K562 (cell line): ENCODE data around the gene SYVN1. TPM values are rescaled to one million over a fixed set of nuclear protein-coding genes. Genes with fewer than 3 reads are reported as not detected.

Experiments used
- ATF1 ChIP-seq, 2 experiments: fragments of 450-650 bp in 1 of 2; IDR thresholded peaks; 2 replicates each; pipeline ENCODE4 v1.6.1; 2016; ENCODE audit warnings: missing compliant biosample characterization in 1 of 2, missing genetic modification characterization in 1 of 2
- SIRT6 ChIP-seq: IDR thresholded peaks from one replicate; pipeline ENCODE4 v1.6.1; 2012; ENCODE audit warnings: low read depth, mild to moderate bottlenecking, control low read depth, inconsistent platforms, low read length, moderate library complexity
- ZMIZ1 ChIP-seq, 2 experiments: fragments of 150-350 bp in 1 of 2; IDR thresholded peaks; 2 replicates each; pipeline ENCODE4 v1.6.1; 2012 to 2016; ENCODE audit warnings: low read depth in 2 of 2, low read length in 2 of 2, mild to moderate bottlenecking in 1 of 2, moderate library complexity in 1 of 2
- ZNF592 ChIP-seq: fragments of 450-650 bp; IDR thresholded peaks from 2 replicates; pipeline ENCODE4 v1.6.1; 2017; ENCODE audit warnings: antibody characterized with exemption, mild to moderate bottlenecking
- polyA plus RNA-seq, 8 experiments: library from polyadenylated mRNA; depleted of rRNA in 4 of 8; stranded (reverse) in 5 of 8; unstranded in 3 of 8; fragments of >200 nt; fragmentation: Nextera tagmentation in 2 of 8; fragmentation: Illumina TruSeq in 1 of 8; extraction: Ambion mirVana in 2 of 8; extraction: Trizol in 1 of 8; gene quantifications; 2 replicates each; pipeline versions ENCODE4 v1.2.1 to v1.2.3, GENCODE V29; 2011 to 2014; ENCODE audit warnings: inconsistent platforms in 1 of 8, missing spikeins in 1 of 8
- total RNA-seq, 7 experiments: library from RNA; depleted of rRNA in 6 of 7; stranded (reverse); fragments of >200 nt in 6 of 7; fragmentation: Illumina TruSeq in 2 of 7; extraction: Trizol in 2 of 7; gene quantifications; 2 replicates each; pipeline versions ENCODE4 v1.2.1 to v1.2.3, GENCODE V29; 2011 to 2021; ENCODE audit warnings: low replicate concordance in 1 of 7
- TF ChIP-seq, protein P1 (sequence below), 2 experiments: fragments of 450-650 bp in 1 of 2; sonication (generic) in 1 of 2; formaldehyde crosslinking in 1 of 2; IDR thresholded peaks; 2 replicates each; pipeline versions ENCODE4 v1.7.1 to v1.9.0; 2016 to 2022; ENCODE audit warnings: inconsistent platforms in 1 of 2, mild to moderate bottlenecking in 1 of 2, missing genetic modification reagents in 1 of 2

The SYVN1 gene
- total and polyA plus RNA-seq, 9 of the 15 experiments (the other 6 are each of a cell fraction or from before 2014, with no cell fraction given): 0.41 to 47.4 (median 9.9) TPM

GRCh38 chr11:65169164-65169641, 34.9 kb upstream of the SYVN1 start (continued):
- TF ChIP-seq ZNF592 (peak; percentile 90), ATF1 (CRISPR knock-in tag; IDR thresholded peaks at IDR 0.05) (no peak), ATF1 (tag; IDR thresholded peaks at IDR 0.05) (peak; percentile 33), SIRT6 (no peak), ZMIZ1 (IDR thresholded peaks at IDR 0.05; ENCODE audit: low read depth in 2 of 2, low read length in 2 of 2) (no peak)
- TF ChIP-seq, protein P1, sequence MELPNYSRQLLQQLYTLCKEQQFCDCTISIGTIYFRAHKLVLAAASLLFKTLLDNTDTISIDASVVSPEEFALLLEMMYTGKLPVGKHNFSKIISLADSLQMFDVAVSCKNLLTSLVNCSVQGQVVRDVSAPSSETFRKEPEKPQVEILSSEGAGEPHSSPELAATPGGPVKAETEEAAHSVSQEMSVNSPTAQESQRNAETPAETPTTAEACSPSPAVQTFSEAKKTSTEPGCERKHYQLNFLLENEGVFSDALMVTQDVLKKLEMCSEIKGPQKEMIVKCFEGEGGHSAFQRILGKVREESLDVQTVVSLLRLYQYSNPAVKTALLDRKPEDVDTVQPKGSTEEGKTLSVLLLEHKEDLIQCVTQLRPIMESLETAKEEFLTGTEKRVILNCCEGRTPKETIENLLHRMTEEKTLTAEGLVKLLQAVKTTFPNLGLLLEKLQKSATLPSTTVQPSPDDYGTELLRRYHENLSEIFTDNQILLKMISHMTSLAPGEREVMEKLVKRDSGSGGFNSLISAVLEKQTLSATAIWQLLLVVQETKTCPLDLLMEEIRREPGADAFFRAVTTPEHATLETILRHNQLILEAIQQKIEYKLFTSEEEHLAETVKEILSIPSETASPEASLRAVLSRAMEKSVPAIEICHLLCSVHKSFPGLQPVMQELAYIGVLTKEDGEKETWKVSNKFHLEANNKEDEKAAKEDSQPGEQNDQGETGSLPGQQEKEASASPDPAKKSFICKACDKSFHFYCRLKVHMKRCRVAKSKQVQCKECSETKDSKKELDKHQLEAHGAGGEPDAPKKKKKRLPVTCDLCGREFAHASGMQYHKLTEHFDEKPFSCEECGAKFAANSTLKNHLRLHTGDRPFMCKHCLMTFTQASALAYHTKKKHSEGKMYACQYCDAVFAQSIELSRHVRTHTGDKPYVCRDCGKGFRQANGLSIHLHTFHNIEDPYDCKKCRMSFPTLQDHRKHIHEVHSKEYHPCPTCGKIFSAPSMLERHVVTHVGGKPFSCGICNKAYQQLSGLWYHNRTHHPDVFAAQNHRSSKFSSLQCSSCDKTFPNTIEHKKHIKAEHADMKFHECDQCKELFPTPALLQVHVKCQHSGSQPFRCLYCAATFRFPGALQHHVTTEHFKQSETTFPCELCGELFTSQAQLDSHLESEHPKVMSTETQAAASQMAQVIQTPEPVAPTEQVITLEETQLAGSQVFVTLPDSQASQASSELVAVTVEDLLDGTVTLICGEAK (IDR thresholded peaks at IDR 0.05): 0 out of 2 replicates have a peak, but pooled peaks have one; percentile 19
- TF ChIP-seq, protein P1 (CRISPR knock-in tag; IDR thresholded peaks at IDR 0.05): no peak
